Stimulated activated CD4-positive, alpha-beta T cell treated with anti-CD3 and anti-CD28 coated beads, Interleukin-12 subunit alpha, Interleukin-12 subunit beta, amount 100 ng/mL, for 4 hours (primary cell): Measurements from ENCODE around the gene UHRF1.

Experiments used
- DNase-seq: peaks from one replicate; pipeline ENCODE4 v3.0.0-alpha.2; 2020

Gene UHRF1

GRCh38 chr19:4993683-4994082, 84.4 kb downstream of the UHRF1 start:
- DNase-seq = no peak

GRCh38 chr19:4996701-4997100, 87.4 kb downstream of the UHRF1 start:
- no peak for DNase-seq

- no peak for DNase-seq
Measured at GRCh38 chr19:4997297-4997696, 88.0 kb downstream of the UHRF1 start.

DNA sequence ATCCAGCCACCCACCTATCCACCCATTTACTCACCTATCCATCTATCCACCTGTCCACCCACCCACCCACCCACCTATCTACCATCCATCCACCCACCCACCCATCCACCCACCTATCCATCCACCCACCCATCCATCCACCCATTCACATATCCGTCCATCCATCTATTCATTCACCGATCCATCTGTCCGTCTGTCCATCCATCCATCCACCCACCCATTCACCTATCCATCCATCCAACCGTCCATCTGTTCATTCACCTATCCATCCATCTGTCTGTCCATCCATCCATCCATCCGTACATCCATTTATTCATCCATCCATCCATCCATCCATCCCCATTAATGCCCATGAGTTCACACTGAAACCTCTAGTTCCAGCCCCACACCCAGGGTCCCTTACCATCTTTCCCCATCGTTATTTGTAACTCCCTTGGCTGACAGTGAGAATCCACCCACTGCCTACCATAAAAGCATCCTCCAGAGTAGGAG, 90.9 kb downstream of the UHRF1 start:
- no peak for DNase-seq

DNA sequence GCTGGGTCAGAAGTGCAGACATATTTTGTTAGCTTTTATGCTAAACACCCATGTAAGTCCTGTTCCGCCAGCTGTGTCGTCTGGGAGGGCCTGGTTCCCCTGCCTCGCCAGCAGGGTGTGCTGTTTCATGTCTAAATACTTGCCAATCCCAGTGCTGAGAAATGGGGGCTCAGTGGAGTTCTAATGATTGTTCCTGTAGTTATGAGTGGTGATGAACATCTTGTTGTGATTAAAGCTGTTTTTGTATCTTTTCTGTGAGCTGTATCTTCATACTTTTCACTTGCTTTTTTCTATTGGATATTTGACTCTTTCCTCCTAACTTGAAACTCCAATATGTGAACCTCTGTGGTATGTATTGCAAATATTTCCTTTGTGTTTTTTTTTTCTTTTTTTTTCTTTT, 92.3 kb downstream of the UHRF1 start:
- DNase-seq = peak; percentile 38

GRCh38 chr19:5002143-5002542, 92.8 kb downstream of the UHRF1 start:
- DNase-seq = no peak

DNA sequence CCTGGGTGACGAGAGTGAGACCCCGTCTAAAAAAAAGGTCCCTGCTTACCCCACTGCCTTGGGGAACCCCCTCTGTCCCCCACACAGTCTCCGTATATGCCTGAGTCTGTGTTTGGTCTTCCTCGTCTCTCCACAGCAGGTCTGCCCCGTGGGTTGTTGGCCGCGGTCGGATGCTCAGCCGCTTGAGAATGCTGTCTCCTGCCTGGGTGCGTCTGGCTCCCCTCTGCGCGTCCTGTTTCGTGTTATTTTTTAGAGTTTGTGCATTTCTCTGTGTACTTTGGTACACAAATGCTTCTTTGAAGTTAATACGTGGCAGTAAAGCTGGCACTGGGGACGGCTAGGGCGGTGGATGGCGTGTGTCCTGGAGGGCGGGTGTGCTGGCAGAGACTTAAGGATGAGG, 94.5 kb downstream of the UHRF1 start:
- DNase-seq = no peak

- DNase-seq = no peak
Measured at GRCh38 chr19:5005096-5005495, 95.8 kb downstream of the UHRF1 start.

DNA sequence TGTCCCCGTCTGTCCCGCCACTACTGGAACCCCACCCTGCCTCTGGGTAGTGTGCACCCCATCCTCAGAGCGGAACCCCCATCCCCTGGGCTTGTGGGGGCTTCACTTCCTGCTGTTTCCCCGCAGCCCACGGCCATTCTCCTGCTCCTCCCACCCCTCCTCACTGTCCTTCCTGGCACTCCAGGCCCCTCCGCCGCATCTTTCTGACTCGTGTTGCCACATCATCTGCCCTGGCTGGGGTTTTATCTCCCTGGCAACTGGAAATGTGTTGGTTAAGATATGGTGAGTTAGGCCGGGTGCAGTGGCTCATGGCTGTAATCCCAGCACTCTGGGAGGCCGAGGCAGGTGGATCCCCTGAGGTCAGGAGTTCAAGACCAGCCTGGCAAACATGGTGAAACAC, 96.9 kb downstream of the UHRF1 start:
- DNase-seq = no peak

GRCh38 chr19:5006821-5007220, 97.5 kb downstream of the UHRF1 start:
- DNase-seq = no peak
